Adrenal gland (tissue), 12 donors: ENCODE data around the gene ARHGEF26. TPM values are rescaled to one million over a fixed set of nuclear protein-coding genes. Genes with fewer than 3 reads are reported as not detected.

Experiments used
- DNase-seq, 7 donors: peaks; one replicate each; pipeline ENCODE4 v3.0.0-alpha.2; 2019 to 2020
- H3K27ac ChIP-seq, 5 donors: fragments of 200-600 bp; sonication (generic) in 4 of 5; 1 replicate in 3 of 5; 2 replicates in 2 of 5; pipeline versions ENCODE4 v1.5.1 to v1.8.0; 2016 to 2020; ENCODE audit warnings: mild to moderate bottlenecking in 1 of 5
- H3K27me3 ChIP-seq: fragments of 200-600 bp; 2 replicates; pipeline ENCODE4 v1.8.0; 2021
- H3K36me3 ChIP-seq, 2 donors: fragments of 200-600 bp; replicated peaks in 1 of 2; 1 replicate in 1 of 2; 2 replicates in 1 of 2; pipeline versions ENCODE4 v1.5.1 to v1.8.0; 2018 to 2022
- H3K4me1 ChIP-seq, 2 donors: fragments of 200-600 bp; replicated peaks in 1 of 2; 1 replicate in 1 of 2; 2 replicates in 1 of 2; pipeline versions ENCODE4 v1.5.1 to v1.8.0; 2018 to 2021
- H3K4me3 ChIP-seq, 4 donors: fragments of 200-600 bp; sonication (generic) in 3 of 4; one replicate each; pipeline ENCODE4 v1.5.1; 2016 to 2018
- H3K9me3 ChIP-seq, 3 donors: fragments of 200-600 bp; sonication (generic) in 1 of 3; replicated peaks in 1 of 3; 1 replicate in 2 of 3; 2 replicates in 1 of 3; pipeline versions ENCODE4 v1.5.1 to v1.8.0; 2016 to 2021
- POLR2A ChIP-seq, 2 donors: fragments of 450-650 bp; IDR thresholded peaks; one replicate each; pipeline ENCODE4 v1.6.1; 2017; ENCODE audit warnings: antibody characterized with exemption in 2 of 2, mild to moderate bottlenecking in 2 of 2, moderate library complexity in 1 of 2
- whole genome bisulfite sequencing, 4 donors: extraction: QIAGEN DNeasy Blood & Tissue Kit in 2 of 4; methylation state at CpG; one replicate each; pipeline versions ENCODE4 v1.1.5 to v1.1.7; 2013 to 2017; 5-methylcytosine and 5-hydroxymethylcytosine counted together
- intact Hi-C, 2 donors: fragments of 100-400 bp; cut with DNase I; formaldehyde crosslinking; loops; one replicate each; pipeline versions ENCODE4 v1.14.1 to v1.15.0; 2022 to 2023
- polyA plus RNA-seq, 3 donors: library from polyadenylated mRNA; stranded (reverse); fragments of 200-250 nt in 2 of 3; fragments of 350-450 nt in 1 of 3; fragmentation: Illumina TruSeq in 1 of 3; extraction: RNeasy Lipid Tissue Mini Kit (QIAGEN cat#74804) in 1 of 3; gene quantifications; one replicate each; pipeline ENCODE4 v1.2.3, GENCODE V29; 2013 to 2014
- total RNA-seq, 9 donors: library from RNA; depleted of rRNA in 4 of 9; stranded (reverse); fragments of >200 nt in 4 of 9; fragments of 120-200 nt in 1 of 9; fragmentation: NEBNext Ultra II Directional in 1 of 9; extraction: Animal tissue kit (Norgen Biotek cat#: 25700) in 1 of 9; gene quantifications; one replicate each; pipeline versions ENCODE4 v1.1.0 to v1.2.4, GENCODE V29; 2013 to 2023
- TF ChIP-seq, protein P1 (sequence below), 6 experiments: fragments of 450-650 bp in 4 of 6; fragments of 200-600 bp in 2 of 6; sonication (generic) in 1 of 6; IDR thresholded peaks; 1 replicate in 5 of 6; 2 replicates in 1 of 6; pipeline versions ENCODE4 v1.5.1 to v1.8.0; 2016 to 2021; ENCODE audit warnings: antibody characterized with exemption in 6 of 6, mild to moderate bottlenecking in 2 of 6, moderate library complexity in 1 of 6
- donor health status: healthy with polysubstance abuse.
- donor health status: Bipolar disorder and iron deficiency.
- donor health status: DM: yes; HTN: yes; CAD: no.
- donor health status: DM: no; HTN: no; CAD: no.
- donor health status: DM: no; HTN: no; CAD: no.
- donor health status: DM: yes; HTN: yes; CAD: no.

ARHGEF26 gene
- total and polyA plus RNA-seq, 12 donors, result 1.4 to 9.9 (median 3.8) TPM

DNA sequence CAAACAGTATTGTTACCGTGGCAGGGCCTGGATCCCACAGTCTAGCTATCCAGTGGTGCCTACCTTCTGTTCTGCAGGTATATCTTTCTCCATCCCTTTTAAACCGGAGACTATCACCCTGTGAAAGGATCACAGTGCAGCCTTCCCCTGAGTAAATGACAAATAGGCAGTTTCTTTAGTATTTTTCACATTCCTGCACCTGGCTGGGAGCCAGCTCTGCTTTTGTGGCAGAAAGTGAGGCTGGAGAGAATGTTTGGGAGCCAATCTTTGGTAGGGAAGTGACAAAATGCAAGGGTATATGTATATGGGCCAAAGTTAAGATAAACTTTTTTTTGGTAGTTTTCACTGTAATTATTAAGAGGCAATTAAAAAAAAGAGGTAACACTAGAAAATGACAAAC is 54.8 kb downstream of the ARHGEF26 start:
- H3K4me3 ChIP-seq, result no peak overlapping the region
- intact Hi-C loops, result no loop called here
- no peaks in the 10 kb centered on the region for H3K9me3 ChIP-seq
- TF ChIP-seq, protein P1, sequence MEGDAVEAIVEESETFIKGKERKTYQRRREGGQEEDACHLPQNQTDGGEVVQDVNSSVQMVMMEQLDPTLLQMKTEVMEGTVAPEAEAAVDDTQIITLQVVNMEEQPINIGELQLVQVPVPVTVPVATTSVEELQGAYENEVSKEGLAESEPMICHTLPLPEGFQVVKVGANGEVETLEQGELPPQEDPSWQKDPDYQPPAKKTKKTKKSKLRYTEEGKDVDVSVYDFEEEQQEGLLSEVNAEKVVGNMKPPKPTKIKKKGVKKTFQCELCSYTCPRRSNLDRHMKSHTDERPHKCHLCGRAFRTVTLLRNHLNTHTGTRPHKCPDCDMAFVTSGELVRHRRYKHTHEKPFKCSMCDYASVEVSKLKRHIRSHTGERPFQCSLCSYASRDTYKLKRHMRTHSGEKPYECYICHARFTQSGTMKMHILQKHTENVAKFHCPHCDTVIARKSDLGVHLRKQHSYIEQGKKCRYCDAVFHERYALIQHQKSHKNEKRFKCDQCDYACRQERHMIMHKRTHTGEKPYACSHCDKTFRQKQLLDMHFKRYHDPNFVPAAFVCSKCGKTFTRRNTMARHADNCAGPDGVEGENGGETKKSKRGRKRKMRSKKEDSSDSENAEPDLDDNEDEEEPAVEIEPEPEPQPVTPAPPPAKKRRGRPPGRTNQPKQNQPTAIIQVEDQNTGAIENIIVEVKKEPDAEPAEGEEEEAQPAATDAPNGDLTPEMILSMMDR (IDR thresholded peaks at IDR 0.05), result no peak
- no peak for TF ChIP-seq POLR2A (IDR thresholded peaks at IDR 0.05)
- DNase-seq, result no peak
- H3K4me1 ChIP-seq, result no peaks in the 10 kb centered on the region
- no peaks in the 10 kb centered on the region for H3K27me3 ChIP-seq
- WGBS, 4 donors, result 66 to 81% (median 73%) methylated on average over 2 of the region's 2 CpGs
- no peak overlapping the region for H3K27ac ChIP-seq
- no peaks in the 10 kb centered on the region for H3K36me3 ChIP-seq

DNA sequence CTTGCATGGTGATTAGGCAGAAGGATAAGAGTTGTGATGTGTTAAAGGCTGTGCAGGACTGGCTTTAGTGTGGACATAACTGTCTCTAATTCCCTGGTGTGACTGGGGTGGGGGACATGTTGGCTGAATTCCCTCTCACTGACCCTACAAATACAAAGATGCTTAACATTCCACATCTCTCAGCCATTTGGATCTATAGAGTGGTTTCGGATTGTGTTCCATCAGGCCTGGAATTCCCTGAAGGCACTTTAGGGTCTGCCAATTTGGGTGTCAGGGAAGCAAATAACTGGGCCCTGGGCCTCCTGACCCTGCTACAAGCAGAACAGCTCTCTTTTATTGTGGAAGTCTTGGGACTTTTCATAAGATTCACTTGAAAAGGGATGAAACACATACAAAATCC is 56.2 kb downstream of the ARHGEF26 start:
- Histone ChIP-seq H3K27me3 (no peaks in the 10 kb centered on the region), H3K36me3 (no peaks in the 10 kb centered on the region), H3K9me3 (no peaks in the 10 kb centered on the region), H3K4me1 (no peaks in the 10 kb centered on the region), H3K4me3 (no peak overlapping the region), H3K27ac (no peak overlapping the region)
- intact Hi-C loops, result no loop called here
- WGBS, 4 donors, result 67 to 100% (median 87%) methylated on average over 1 of the region's 1 CpG
- TF ChIP-seq, protein P1 (IDR thresholded peaks at IDR 0.05), result no peak
- TF ChIP-seq POLR2A (IDR thresholded peaks at IDR 0.05), result no peak
- DNase-seq, result no peak

DNA sequence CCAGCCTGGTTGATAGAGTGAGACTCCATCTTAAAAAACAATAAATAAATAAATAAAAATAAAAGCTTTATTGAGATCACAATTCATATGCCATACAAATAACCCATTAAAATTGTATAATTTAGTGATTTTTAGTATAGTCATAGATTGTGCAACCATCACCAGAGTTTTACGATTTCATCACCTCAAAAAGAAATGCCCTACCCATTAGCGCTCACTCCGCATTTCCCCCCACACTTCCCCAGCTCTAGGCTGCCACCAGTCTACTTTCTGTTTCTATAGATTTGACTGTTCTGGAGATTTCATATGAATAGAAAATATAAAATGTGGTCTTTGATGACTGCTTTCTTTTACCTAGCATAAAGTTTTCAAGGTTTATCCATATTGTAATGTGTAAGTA is 57.0 kb downstream of the ARHGEF26 start:
- no peaks in the 10 kb centered on the region for H3K9me3 ChIP-seq
- WGBS, 4 donors, result 64 to 81% (median 67%) methylated on average over 3 of the region's 3 CpGs
- no peaks in the 10 kb centered on the region for H3K36me3 ChIP-seq
- no peaks in the 10 kb centered on the region for H3K4me1 ChIP-seq
- no peak for DNase-seq
- no peaks in the 10 kb centered on the region for H3K27me3 ChIP-seq
- no peak overlapping the region for H3K27ac ChIP-seq
- intact Hi-C loops, result no loop called here
- no peak for TF ChIP-seq POLR2A (IDR thresholded peaks at IDR 0.05)
- TF ChIP-seq, protein P1 (IDR thresholded peaks at IDR 0.05), result no peak
- H3K4me3 ChIP-seq, result no peak overlapping the region

DNA sequence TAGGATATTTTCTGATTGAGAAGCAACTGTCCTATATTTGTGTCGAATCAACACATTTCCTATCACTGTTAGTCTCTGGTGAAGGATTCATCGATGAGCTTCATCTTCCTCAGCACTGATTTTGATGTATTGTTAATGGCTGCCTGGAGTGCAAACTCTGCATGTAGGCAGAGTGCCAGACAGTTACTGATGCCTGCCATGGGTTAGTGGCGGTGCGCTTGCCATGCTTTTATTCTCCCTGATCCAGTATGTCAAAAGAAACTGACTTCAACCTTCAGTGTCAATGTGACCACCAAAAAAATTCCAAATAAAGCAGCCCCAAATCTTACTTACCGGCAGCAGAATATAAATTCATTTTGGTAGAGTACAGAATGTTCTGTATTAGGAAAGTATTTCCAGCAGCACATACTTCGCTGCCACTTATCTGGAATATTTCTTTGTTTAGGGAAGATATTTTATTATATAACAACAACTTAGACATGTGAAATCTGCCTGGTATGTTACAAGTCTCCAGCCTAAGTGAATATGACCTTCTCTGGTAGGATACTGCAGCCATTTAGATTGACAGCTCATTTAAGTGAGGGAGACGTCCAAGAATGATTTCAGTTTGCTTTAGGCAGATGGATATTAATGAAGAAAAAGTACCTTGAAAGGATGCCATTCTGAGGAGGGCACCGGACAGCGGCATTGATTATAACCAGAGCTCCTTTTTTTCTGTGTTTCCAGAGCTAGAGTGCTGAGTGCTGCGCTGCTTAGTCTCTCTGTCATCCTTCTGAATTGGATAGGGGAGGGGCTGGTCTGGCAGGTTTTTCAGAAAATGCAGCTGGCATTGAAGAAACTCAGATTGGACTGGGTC is 59.9 kb downstream of the ARHGEF26 start:
- Histone ChIP-seq H3K27ac (peak overlapping the region in 2 of 5 donors; percentile 42 to 68), H3K4me1 (no peaks in the 10 kb centered on the region), H3K36me3 (no peaks in the 10 kb centered on the region), H3K27me3 (no peaks in the 10 kb centered on the region), H3K4me3 (no peak overlapping the region), H3K9me3 (no peaks in the 10 kb centered on the region)
- no peak for DNase-seq
- intact Hi-C loops, result no loop called here
- TF ChIP-seq, protein P1 (IDR thresholded peaks at IDR 0.05), result no peak
- TF ChIP-seq POLR2A (IDR thresholded peaks at IDR 0.05), result no peak
- 59 to 71% (median 64%) methylated on average over 10 of the region's 10 CpGs for WGBS, 4 donors
